Psoas muscle (tissue), 8 donors: ENCODE data around the gene UGGT1. TPM values are rescaled to one million over a fixed set of nuclear protein-coding genes. Genes with fewer than 3 reads are reported as not detected.

Source experiments
- ATAC-seq, 4 donors: fragments of 200-7000 bp; cut with Tn5 transposase; one replicate each; pipeline ENCODE4 v1.9.1; 2020; ENCODE audit warnings: moderate library complexity in 3 of 4, mild to moderate bottlenecking in 2 of 4
- DNase-seq, 2 donors: peaks; one replicate each; pipeline ENCODE4 v3.0.0-alpha.2; 2020
- H3K27ac ChIP-seq: fragments of 200-600 bp; one replicate; pipeline ENCODE4 v1.8.0; 2022
- H3K27me3 ChIP-seq, 3 donors: fragments of 200-600 bp in 1 of 3; one replicate each; pipeline versions ENCODE4 v1.6.1 to v1.8.0; 2013 to 2022; ENCODE audit warnings: low read length in 2 of 3, mild to moderate bottlenecking in 2 of 3, moderate library complexity in 1 of 3; ENCODE audit not compliant: insufficient read depth in 3 of 3
- H3K36me3 ChIP-seq, 2 donors: fragments of 200-600 bp in 1 of 2; one replicate each; pipeline versions ENCODE4 v1.6.1 to v1.8.0; 2013 to 2022; ENCODE audit warnings: low read depth in 1 of 2, mild to moderate bottlenecking in 1 of 2, moderate library complexity in 1 of 2; ENCODE audit not compliant: insufficient read depth in 1 of 2
- H3K4me1 ChIP-seq: fragments of 200-600 bp; one replicate; pipeline ENCODE4 v1.8.0; 2022
- H3K4me3 ChIP-seq: fragments of 200-600 bp; one replicate; pipeline ENCODE4 v1.8.0; 2022; ENCODE audit warnings: mild to moderate bottlenecking
- H3K9me3 ChIP-seq: fragments of 200-600 bp; one replicate; pipeline ENCODE4 v1.8.0; 2022
- WGBS, 3 donors: extraction: QIAGEN DNeasy Blood & Tissue Kit; methylation state at CpG; one replicate each; pipeline versions ENCODE4 v1.1.6 to v1.1.7; 2013; 5-methylcytosine and 5-hydroxymethylcytosine counted together
- intact Hi-C, 2 donors: fragments of 100-400 bp; cut with DNase I; formaldehyde crosslinking; loops; one replicate each; pipeline versions ENCODE4 v1.11.0 to v1.14.2; 2022
- polyA plus RNA-seq, 3 donors: library from polyadenylated mRNA; stranded (reverse); fragments of 200-250 nt; gene quantifications; one replicate each; pipeline ENCODE4 v1.2.3, GENCODE V29; 2013
- total RNA-seq, 4 donors: library from RNA; stranded (reverse); fragmentation: NEBNext Ultra II Directional in 2 of 4; extraction: Animal tissue kit (Norgen Biotek cat#: 25700) in 2 of 4; gene quantifications; one replicate each; pipeline versions ENCODE4 v1.2.1 to v1.2.4, GENCODE V29; 2021 to 2023
- TF ChIP-seq, protein P1 (sequence below): fragments of 200-600 bp; IDR thresholded peaks from one replicate; pipeline ENCODE4 v1.8.0; 2022; ENCODE audit warnings: antibody characterized with exemption
- donor health status: healthy with polysubstance abuse.
- donor health status: DM: no; HTN: no; CAD: no; lungs with moderate emphysema.
- donor health status: Bipolar disorder and iron deficiency.
- donor health status: healthy.
- donor health status: DM: yes; HTN: yes; CAD: no.
- donor health status: DM: no; HTN: no; CAD: no.
- donor health status: DM: no; HTN: no; CAD: no.
- donor health status: DM: yes; HTN: yes; CAD: no.

The UGGT1 gene
- total and polyA plus RNA-seq, 7 donors, result 11.1 to 41.7 (median 32.1) TPM

DNA sequence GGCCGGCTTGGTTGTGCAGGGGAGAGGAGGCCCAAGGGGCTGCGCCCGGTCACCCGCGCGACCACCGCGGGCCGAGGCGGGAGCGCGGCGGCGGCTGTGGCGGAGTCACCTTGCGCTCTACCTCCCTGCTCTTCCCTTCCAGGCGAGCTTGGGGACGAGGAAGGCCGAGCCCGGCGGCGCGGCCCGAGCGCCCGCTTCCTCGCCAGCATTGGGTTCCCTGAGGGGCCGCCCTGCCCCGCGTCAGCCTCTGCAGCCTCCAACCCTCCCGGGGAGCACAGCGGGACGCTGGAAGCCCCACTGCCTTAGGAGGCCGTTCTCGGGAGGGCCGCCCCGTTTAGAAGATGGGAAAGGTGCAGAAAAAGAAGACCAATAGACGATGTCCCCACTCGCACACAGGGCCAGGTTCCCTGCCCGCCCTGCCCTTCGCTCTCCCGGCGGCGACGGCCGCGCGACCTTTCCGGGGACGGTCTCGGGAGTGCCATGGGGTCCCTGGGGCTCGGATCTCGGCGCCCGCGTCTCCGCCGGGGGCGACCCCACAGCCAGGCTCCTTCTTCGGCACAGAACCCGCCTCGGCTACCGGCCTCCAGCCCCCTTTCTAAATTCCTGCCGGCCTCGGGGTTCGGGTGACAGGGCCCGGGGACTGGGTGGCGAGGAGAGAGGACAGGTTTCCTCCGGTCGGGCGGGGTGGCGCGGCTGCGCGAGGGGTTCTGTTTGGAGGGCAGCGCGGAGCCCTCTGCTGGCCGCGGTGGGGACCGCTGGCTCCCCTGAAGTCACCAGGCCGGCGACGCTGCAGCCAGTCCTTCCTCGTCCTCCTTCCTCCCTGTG is 142.2 kb downstream of the UGGT1 start:
- Histone ChIP-seq H3K9me3 (no peaks in the 10 kb centered on the region), H3K4me3 (peak overlapping the region; percentile 91), H3K27ac (peak overlapping the region; percentile 92), H3K36me3 (no peaks in the 10 kb centered on the region), H3K27me3 (no peaks in the 10 kb centered on the region), H3K4me1 (peaks cover 4% of the 10 kb centered on the region)
- TF ChIP-seq, protein P1, sequence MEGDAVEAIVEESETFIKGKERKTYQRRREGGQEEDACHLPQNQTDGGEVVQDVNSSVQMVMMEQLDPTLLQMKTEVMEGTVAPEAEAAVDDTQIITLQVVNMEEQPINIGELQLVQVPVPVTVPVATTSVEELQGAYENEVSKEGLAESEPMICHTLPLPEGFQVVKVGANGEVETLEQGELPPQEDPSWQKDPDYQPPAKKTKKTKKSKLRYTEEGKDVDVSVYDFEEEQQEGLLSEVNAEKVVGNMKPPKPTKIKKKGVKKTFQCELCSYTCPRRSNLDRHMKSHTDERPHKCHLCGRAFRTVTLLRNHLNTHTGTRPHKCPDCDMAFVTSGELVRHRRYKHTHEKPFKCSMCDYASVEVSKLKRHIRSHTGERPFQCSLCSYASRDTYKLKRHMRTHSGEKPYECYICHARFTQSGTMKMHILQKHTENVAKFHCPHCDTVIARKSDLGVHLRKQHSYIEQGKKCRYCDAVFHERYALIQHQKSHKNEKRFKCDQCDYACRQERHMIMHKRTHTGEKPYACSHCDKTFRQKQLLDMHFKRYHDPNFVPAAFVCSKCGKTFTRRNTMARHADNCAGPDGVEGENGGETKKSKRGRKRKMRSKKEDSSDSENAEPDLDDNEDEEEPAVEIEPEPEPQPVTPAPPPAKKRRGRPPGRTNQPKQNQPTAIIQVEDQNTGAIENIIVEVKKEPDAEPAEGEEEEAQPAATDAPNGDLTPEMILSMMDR, result peak; percentile 88
- intact Hi-C loops, result loop anchor here in 1 of 2 donors (10.0 kb wide), 1 partner anchor 168 kb away; no protein-coding TSS in a partner anchor
- whole genome bisulfite sequencing, 3 donors, result 1% methylated on average over 65 to 84 of the region's 84 CpGs
- peak; percentile 97 to 99 (median 98) for ATAC-seq
- peak; percentile 89 to 95 for DNase-seq

DNA sequence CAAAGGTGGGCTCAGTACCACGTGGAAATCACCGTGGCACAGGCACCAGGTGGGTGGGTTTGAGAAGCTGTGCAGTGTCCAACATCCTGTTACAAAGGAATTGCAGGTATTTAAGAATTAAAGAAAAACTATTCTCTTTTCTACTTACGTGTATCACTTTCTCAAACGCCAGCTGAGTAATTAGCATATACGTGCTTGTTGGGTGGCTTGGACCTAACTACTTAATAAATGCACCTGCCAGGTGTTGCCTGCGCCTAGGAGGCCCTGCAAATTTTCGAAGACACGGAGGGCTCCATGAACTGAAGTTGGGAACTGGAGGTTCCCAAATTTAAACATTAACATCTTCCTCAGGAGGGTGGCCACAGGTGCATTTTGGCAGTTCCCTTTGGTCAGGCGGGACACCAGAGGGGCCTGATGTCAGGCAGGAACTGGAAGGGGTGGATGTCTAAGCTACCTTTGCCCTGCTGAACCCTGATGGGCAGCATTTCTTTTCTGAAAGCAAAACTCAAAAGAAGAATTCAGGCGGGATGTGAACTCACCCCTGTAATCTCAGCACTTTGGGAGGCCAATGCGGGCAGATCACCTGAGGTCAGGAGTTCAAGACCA is 142.9 kb downstream of the UGGT1 start:
- ATAC-seq, result no peak
- TF ChIP-seq, protein P1, result no peak
- Histone ChIP-seq H3K27me3 (no peaks in the 10 kb centered on the region), H3K27ac (peak overlapping the region; percentile 92), H3K4me3 (peak overlapping the region; percentile 91), H3K4me1 (peaks cover 4% of the 10 kb centered on the region), H3K9me3 (no peaks in the 10 kb centered on the region), H3K36me3 (no peaks in the 10 kb centered on the region)
- WGBS, 3 donors, result 46 to 53% (median 51%) methylated on average over 11 of the region's 11 CpGs
- peak in 1 of 2 donors; percentile 8 for DNase-seq
- intact Hi-C loops, result loop anchor here in 1 of 2 donors (1.0 to 10.0 kb wide), 2 partner anchors 55 to 169 kb away; no protein-coding TSS in a partner anchor

DNA sequence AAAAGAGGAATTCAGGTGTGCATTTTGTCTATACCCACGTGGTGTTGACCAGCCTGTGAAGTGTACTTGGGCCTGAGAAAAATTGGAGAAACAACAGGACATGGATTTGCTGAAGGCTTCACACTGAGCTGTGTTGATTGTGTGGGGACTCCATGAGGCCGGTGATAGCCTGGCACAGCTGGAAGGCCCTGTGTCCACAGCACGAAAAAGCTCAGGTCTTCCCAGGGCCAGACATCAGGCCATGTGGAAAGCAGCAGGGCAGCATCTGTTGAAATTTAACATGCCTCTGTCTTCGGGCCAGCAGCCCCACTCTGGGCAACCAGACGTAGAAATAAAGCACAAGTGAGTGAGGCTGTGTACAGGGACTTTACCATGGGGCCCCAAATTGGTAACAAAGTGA is 143.6 kb downstream of the UGGT1 start:
- Histone ChIP-seq H3K27me3 (no peaks in the 10 kb centered on the region), H3K4me3 (no peak overlapping the region), H3K36me3 (no peaks in the 10 kb centered on the region), H3K4me1 (peaks cover 4% of the 10 kb centered on the region), H3K27ac (no peak overlapping the region), H3K9me3 (no peaks in the 10 kb centered on the region)
- DNase-seq, result peak in 1 of 2 donors; percentile 11
- no peak for ATAC-seq
- intact Hi-C loops, result loop anchor here in 1 of 2 donors (1.0 to 10.0 kb wide), 2 partner anchors 55 to 170 kb away; no protein-coding TSS in a partner anchor
- WGBS, 3 donors, result 59 to 77% (median 63%) methylated on average over 5 of the region's 5 CpGs
- TF ChIP-seq, protein P1, result no peak

DNA sequence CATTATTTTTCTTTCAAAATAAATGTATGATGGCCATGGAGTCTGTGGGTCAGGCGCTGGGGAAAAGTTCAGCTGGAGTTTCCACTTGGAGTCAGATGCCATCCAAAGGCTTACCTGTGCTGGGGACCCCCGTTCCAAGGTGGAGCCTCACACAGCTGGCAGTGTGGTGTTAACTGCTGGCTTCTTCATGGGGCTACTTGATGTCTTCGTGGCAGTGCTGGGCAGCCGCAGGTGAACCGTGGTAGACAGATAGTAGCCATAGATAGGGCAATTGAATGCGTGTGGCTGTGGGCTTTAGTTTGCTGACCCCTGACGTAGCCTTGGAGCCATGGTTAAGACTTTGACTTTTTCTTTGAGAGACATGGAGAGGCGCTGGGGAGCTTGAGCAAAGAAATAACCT is 144.6 kb downstream of the UGGT1 start:
- intact Hi-C loops, result loop anchor here in 1 of 2 donors (10.0 kb wide), 1 partner anchor 171 kb away; no protein-coding TSS in a partner anchor
- H3K4me1 ChIP-seq, result peaks cover 4% of the 10 kb centered on the region
- no peak for ATAC-seq
- TF ChIP-seq, protein P1, result no peak
- H3K27me3 ChIP-seq, result no peaks in the 10 kb centered on the region
- no peak overlapping the region for H3K27ac ChIP-seq
- no peaks in the 10 kb centered on the region for H3K36me3 ChIP-seq
- no peak overlapping the region for H3K4me3 ChIP-seq
- peak in 1 of 2 donors; percentile 33 for DNase-seq
- WGBS, 3 donors, result 91 to 94% (median 93%) methylated on average over 8 of the region's 8 CpGs
- no peaks in the 10 kb centered on the region for H3K9me3 ChIP-seq
